Measurements from ENCODE around the gene FAM83E.
A peak's percentile ranks its signal among the peaks of the same experiment; 100 is the strongest.

GRCh38 chr19:48630296-48631063 lies 15.6 kb upstream of the FAM83E start:
- TF ChIP-seq CTCF (IDR thresholded peaks at IDR 0.05) (no peak), RCOR1 (IDR thresholded peaks at IDR 0.05; ENCODE audit: low read depth, low read length) (no peak), HDAC2 (IDR thresholded peaks at IDR 0.05) (no peak), USF2 (IDR thresholded peaks at IDR 0.05) (no peak), POLR2A (IDR thresholded peaks at IDR 0.05; ENCODE audit: low read length) (0 out of 2 replicates have a peak, but pooled peaks have one; percentile 11), BCL3 (IDR thresholded peaks at IDR 0.05) (no peak), HOXB13 (CRISPR knock-in tag; IDR thresholded peaks at IDR 0.05; ENCODE audit: low read depth) (no peak)
